Fibroblast of skin of right quadriceps (primary cell): Measurements from ENCODE around the gene C9orf50.

Experiments used
- DNase-seq: peaks from one replicate; pipeline ENCODE4 v3.0.0-alpha.2; 2013

C9orf50 gene

DNA sequence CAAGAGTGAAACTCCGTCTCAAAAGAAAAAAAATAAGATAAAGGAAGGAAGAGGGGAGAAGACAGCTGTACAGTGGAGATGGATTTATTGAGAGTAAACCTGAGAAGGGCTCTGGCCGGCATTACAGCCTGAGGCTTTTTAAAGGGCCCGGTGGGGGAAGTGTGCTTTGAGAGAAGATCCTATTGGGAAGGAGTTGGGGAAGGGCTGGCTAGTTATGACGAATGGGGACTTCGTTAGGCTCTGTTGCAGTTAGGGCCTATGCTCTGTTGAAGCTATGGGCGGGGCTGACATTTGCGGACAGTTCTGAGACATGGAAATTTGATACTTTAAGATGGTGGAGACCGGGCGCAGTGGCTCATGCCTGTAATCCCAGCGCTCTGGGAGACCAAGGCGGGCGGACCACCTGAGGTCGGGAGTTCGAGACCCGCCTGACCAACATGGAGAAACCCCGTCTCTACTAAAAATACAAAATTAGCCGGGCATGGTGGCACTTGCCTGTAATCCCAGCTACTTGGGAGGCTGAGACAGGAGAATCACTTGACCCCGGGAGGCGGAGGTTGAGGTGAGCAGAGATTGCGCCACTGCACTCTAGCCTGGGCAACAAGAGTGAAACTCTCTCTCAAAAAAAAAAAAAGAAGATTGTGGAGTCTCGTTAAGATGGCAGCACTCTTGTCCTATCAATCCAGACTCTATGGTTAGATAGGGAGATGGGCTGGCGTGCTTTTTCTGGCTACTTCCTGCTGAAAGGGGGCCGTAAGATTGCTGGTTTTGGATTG is 33.2 kb downstream of the C9orf50 start:
- peak; percentile 41 for DNase-seq

- DNase-seq: no peak
These were observed 34.2 kb downstream of the C9orf50 start for GRCh38 chr9:129586685-129587084.

GRCh38 chr9:129586245-129586644 is 34.7 kb downstream of the C9orf50 start:
- DNase-seq: no peak

DNA sequence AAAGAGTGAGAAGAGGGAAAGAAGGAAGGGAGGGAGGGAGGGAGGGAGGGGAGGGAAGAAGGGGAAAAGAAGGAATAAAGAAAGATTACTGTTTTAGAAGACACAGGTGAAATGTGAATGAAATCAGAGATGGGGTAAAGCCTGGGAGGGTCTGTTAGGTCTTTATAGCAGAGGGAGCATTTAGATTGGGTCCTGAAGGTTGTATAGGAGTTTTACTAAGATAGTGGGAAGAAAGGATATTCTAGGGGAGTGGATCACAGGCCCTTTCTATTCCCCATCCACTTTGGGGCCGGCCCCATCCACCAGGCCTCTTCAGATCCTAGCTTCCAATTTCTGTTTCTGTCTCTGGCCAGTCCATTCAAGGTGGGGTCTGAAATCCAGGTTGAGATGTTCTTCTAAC is 35.5 kb downstream of the C9orf50 start:
- no peak for DNase-seq

DNA sequence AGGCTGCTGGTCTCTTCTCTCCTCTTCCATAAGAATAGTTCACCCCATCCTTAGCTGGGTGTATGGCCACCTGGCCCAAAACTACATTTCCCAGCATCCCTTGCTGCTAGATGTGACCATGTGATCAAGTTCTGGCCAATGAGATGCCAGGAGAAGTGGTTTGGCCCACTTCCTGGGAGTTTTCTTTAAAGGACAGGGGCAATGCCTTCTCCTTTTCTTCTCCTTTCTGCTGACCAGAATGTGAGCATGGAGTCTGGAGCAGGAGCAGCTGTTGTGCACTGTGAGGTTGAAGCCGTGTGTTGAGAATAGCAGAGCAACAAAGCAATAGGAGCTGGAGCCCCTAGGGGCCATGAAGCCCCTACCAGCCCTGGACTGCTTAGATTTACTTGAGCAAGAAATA is 36.8 kb downstream of the C9orf50 start:
- peak; percentile 87 for DNase-seq

DNA sequence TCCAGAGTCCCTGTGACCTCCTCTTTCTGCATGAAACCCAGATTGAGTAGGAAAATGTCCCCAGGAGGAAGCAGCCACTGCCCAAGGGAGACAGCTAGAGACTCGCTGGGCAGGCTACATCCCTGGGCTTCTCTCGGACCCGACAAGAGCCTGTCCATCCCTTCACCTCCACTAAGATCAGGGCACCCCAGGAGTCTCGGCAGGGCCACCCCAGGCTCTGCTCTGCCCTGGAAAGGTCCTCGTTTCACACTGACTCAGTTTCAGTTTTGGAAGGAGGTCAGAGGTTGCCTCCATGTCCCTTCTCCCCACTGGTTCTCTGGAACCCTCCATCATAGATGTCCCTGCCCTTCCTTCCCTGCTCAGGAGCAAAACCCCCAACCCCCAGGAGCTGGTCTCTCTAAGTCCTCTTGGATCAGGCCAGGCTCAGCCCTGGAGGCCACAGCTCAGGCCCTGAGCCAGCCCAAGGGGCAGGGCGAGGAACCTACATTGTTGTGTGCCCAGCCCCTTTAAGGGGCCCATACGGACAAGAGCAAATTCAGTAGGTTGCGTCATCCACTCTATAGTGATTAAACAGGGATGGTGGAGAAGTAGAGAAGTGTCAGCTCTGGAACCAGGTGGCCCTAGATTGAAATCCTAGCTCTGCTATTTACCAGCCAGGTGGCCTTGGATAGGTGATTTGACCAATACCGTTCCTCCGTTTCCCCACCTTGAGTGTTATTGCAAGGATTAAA is 37.4 kb downstream of the C9orf50 start:
- peak; percentile 31 for DNase-seq

DNA sequence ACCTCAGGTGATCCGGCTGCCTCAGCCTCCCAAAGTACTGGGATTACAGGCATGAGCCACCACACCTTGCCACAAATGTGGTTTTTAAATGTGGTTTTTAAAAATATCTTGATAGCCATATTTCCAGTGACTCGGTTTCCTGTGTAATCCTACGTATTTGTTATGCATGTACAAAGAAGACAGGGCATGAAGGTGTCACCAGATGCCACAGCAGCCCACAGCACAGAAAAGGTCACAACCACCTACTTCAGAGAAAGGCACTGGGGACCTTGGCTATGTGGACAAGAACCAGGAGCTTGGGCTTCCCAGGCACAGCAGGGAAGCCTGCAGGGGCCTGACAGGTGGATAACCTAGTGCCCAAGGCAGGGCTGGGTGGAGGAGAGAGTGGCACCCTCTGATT is 38.0 kb downstream of the C9orf50 start:
- DNase-seq: no peak

- DNase-seq: no peak
These were observed 39.3 kb downstream of the C9orf50 start for GRCh38 chr9:129581505-129582189.

DNA sequence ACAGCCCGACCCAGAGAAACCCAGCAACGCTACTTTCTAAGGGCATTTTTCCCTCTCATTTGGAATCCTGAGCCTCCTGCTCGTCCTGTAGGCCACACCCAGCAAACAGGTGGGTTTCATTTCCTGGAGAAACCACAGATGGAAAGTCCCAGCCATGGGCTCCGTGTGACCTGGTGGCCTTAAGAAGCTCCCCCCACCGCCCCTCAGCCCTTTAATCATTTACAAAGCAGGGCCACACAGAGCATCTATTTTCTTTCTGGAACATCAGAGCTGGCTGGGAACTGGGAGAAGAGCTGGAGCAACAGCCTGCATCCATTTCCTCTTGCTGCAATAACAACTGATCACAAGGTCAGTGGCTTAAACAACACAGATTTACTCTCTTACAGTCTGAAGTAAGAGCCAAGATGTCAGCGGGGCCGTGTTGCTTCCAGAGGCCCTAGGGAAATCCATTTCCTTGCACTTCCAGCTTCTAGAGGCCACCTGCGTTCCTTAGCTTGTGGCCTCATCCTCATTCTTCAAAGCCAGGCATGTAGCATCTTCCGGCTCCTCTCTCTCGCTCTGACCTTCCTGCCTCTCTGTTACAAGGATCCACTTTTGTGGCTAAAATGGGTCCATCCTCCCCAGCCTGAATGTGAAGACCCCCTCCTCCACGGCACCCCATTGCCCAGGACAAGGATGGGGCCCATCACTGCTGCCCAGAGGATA is 40.5 kb downstream of the C9orf50 start:
- DNase-seq: no peak

DNA sequence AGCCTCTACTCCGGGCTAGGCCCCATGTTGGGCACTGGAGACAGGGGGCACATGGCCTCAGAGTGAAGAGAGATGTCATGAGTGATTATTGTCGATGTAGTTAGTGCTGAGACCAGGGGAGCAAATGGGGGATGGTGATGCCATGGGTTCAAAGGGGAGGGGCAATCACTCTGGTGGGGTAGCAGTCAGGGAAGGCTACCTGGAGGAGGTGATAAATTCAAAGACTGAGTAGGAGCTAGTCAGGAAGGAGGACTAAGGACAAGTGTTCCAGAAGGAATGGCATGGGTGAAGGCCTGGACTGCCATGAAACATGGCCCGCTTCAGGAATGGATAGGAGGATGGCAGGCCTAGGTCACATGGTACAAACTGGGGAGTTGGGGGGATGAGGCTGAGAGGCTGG is 41.6 kb downstream of the C9orf50 start:
- no peak for DNase-seq

DNA sequence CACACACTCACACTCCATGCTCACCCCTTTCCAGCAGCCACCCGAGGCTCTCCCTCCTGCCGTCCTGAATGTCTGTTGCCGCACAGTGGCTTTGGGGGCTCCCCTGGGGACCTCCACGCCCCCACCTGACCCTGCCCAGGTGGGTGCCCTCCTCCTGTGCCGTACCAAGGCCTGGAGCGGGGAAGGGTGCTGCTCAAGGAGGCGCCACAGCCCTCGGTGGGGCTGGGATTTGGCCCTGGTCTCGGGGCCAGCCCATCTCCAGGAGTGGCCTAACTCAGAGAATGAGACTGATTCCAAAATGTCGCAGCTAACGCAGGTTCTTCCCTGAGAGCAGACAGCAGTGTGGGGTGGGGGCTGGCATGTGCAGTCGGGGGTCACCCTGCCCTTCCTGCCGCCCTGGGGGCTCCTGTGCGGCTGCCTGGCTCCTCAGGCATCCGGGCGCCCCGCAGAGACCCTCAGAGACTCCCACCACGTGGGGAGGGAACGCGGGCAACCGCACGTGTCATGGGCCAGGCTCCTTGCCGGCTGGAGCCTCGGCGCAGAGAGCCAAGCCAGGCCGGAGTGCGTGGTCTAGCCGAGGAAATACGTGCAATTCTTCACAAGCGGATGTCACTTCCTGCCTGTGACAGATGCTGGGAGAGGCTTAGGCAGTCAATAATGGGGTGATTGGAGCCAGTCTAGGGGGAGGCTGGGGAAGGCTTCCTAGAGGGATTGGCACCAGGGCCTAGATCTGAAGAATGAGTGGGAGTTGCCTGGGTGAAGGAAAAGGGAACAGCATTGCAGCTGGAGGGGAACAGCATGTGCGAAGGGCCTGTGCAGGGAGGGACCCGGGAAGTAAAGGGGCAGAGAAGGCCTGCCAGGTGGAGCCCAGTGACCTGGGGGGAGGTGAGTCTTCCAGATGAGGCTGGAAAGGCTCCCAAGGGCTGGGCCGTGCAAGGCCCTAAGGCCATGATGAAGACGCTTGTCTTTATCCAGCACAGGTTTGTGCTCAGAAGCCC is 44.1 kb downstream of the C9orf50 start:
- DNase-seq: peak; percentile 90

DNA sequence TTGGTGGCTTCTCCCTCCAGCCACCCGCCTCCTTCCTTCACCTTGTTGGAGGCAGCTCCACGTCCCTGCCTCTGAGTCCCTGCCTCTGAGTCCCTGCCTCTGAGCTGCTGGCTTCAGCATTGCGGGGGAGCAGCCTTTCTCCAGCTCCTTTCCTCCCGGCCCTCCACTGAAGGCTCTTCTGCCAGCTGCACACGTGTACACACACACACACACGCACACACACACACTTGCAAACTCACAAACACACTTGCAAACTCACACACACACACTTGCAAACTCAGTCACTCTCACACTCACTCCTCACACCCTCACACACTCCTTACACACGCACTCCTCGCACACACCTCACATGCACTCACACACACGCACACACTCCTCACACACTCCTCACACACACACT is 45.1 kb downstream of the C9orf50 start:
- peak; percentile 60 for DNase-seq

DNA sequence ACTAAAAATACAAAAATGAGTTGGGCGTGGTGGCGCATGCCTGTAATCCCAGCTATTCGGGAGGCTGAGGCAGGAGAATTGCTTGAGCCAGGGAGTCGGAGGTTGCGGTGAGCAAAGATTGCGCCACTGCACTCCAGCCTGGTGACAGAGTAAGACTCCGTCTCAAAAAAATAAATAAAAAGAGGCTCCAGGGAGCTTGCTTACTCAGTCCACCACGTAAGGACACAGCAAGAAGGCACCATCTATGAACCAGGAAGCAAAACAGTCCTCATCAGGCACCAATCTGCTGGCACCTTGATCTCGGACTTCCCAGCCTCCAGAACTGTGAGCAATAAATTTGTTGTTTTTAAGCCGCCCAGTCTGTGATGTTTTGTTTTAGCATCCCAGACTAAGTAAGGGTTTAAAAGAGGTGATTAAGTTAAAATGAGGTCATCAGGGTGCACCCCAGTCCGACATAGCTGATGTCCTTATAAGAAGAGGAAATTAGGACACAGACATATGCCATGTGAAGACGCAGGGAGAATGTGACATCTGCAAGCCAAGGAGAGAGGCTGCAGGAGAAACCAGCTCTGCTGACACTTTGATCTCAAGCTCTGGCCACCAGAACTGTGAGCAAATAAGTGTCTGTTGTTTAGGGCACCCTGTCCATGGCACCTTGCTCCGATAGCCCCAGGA is 45.9 kb downstream of the C9orf50 start:
- peak; percentile 66 for DNase-seq

DNA sequence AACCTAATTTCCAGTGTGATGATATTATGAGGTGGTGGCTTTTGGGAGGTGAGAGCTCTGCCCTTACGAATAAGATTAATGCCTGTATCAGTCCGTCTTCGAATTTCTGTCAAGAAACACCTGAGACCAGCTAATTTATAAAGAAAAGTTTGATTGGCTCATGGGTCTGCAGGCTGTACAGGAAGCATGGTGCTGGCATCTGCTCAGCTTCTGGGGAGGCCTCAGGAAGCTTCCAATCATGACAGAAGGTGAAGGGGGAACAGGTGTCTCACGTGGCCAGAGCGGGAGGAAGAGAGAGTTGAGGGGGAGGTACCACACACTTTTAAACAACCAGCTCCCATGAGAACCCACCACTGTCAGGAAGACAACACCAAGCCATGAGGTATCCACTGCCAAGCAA is 46.9 kb downstream of the C9orf50 start:
- DNase-seq: no peak

DNA sequence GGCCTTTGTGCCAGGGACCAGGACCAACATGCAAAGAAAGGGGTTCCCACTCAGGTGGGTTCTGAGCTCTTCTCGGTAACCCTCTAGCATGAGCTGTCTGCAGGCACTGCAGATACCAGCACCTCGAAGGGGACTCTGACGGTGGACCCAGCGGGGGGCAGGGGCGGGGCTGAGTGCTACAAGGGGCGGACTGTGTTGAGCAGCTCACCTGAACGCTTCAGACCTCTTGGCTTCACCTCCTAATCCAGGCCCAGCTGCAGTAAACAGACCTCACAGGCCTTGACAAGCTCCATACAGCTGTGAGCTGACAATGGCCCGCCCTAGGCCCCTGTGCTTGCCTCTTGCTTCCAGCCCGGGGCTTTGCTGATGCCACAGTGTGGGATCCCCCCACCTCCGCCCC is 48.4 kb downstream of the C9orf50 start:
- no peak for DNase-seq

GRCh38 chr9:129572052-129572425 is 48.9 kb downstream of the C9orf50 start:
- no peak for DNase-seq

DNA sequence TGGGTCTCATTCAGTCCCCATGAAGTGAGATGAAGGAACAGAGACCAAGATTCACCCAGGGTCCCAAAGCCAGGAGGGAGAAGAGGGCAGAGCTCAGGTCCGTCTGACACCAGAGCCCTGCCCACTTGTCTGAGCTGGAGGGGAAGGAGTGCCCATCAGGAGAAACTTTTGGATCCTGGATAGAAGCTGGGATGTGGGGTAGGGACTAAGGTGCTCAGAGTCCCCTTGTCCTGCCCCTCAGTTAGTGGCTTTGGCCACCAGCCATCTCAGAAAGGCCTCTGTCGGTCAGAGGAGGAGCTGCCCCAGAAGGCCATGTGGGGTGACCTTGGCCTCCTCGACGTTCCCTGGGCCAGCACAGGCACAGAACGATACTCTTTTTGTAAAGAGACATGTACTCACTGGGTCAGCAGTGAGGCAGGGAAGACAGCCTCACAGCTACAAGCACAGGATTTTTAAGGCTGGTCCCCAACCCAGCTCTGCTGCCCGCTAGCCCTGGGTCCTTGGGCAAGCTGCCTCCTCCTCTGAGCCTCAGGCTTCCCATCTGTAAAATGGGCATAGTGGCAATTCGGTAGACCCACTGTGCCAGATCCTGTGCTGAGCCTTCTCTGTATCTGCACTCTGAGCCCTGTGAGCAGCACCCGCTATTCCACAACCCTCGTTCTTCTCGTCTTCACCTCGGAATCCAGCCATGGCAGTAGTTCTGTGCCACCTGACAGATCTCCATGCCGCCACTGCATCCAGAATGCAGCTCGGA is 49.4 kb downstream of the C9orf50 start:
- no peak for DNase-seq

DNA sequence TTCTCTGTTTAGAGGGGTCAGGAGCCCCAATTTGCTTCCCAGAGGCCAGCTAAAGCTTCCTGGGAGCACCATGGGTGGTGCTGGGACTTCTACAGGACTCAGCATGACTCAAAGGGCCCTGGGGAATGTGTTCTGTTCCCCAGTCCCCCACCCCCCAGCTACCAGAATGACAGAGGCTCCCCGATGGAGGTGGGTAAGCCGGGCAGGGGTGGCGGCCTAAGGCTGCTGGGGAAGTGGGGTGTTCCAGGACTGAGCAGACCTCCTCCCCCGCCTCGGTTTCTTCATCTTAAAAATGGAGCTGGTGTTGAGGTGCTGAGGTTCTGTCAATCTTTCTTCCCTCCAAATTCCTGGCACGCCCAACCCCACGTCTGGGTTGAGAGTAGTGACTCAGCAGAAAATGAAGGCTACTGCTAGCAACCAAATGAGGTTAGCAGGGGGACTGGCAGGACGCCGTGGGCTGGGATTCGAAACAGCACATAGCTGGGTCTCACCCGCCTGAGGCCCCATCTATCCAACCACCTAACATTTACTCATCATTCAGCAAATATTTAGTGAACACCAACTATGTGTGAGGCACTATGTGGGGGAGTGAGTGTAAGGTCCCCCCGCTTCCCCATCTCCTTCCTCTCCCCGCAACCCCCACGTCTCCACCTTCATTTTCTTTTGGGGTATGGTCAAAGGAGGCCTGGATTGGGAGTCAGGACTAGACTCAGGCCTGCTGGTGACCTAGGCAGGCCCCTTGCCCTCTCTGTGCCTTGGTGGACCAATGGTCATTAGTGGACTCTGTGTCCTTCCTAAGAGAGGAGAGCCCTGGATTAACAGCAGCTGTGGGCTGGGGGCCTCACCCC is 50.2 kb downstream of the C9orf50 start:
- DNase-seq: peak; percentile 98
